Naive thymus-derived CD4-positive, alpha-beta T cell (primary cell): ENCODE measurements around the gene NME7. TPM values are rescaled to one million over a fixed set of nuclear protein-coding genes. Genes with fewer than 3 reads are reported as not detected.

Experiments used
- ATAC-seq: fragments of 150-1000 bp; cut with Tn5 transposase; 2 replicates; pipeline ENCODE4 v1.10.0; 2021; ENCODE audit warnings: mild to moderate bottlenecking, moderate library complexity
- CTCF ChIA-PET: fragments of 350-600 bp; sonication (Branson Sonifier 250); formaldehyde crosslinking; loops from one replicate; lab custom pipeline; 2021; ENCODE audit warnings: antibody characterized with exemption; lab: Charles Lee
- POLR2A ChIA-PET: fragments of 350-600 bp; sonication (Branson Sonifier 250); formaldehyde crosslinking; loops from one replicate; lab custom pipeline; 2021; ENCODE audit warnings: antibody characterized with exemption, inconsistent platforms; lab: Charles Lee
- DNase-seq, 9 donors: peaks; one replicate each; pipeline versions ENCODE4 v3.0.0 to v3.0.0-alpha.2; 2020 to 2022; ENCODE audit warnings: mixed read lengths in 1 of 9
- H3K27ac ChIP-seq: one replicate; pipeline ENCODE4 v1.7.0; 2013; ENCODE audit warnings: mild to moderate bottlenecking, low read depth, low read length, moderate library complexity
- H3K27me3 ChIP-seq, 2 donors: one replicate each; pipeline ENCODE4 v1.7.0; 2013; ENCODE audit warnings: low read length in 2 of 2, mild to moderate bottlenecking in 2 of 2, moderate library complexity in 2 of 2; ENCODE audit not compliant: control insufficient read depth in 2 of 2, insufficient read depth in 2 of 2
- H3K36me3 ChIP-seq, 3 experiments: 1 replicate in 2 of 3; 2 replicates in 1 of 3; pipeline ENCODE4 v1.7.0; 2013; ENCODE audit warnings: low read length in 3 of 3, mild to moderate bottlenecking in 3 of 3, moderate library complexity in 1 of 3; ENCODE audit not compliant: insufficient read depth in 3 of 3, control insufficient read depth in 2 of 3
- H3K4me1 ChIP-seq, 2 donors: one replicate each; pipeline ENCODE4 v1.7.0; 2013; ENCODE audit warnings: low read length in 2 of 2, mild to moderate bottlenecking in 2 of 2, moderate library complexity in 1 of 2; ENCODE audit not compliant: control insufficient read depth in 2 of 2, insufficient read depth in 2 of 2
- H3K4me3 ChIP-seq: 2 replicates; pipeline ENCODE4 v1.7.0; 2013; ENCODE audit warnings: mild to moderate bottlenecking, low read length
- H3K9me3 ChIP-seq, 3 experiments: 1 replicate in 2 of 3; 2 replicates in 1 of 3; pipeline ENCODE4 v1.7.0; 2013; ENCODE audit warnings: low read length in 3 of 3; ENCODE audit not compliant: control insufficient read depth in 2 of 3
- H3K27ac Mint-ChIP-seq, 9 donors: one replicate each; pipeline ENCODE4 v1.8.0; 2020 to 2022; ENCODE audit warnings: mixed read lengths in 9 of 9, mild to moderate bottlenecking in 8 of 9, moderate library complexity in 5 of 9, inconsistent platforms in 2 of 9
- H3K27me3 Mint-ChIP-seq, 5 donors: one replicate each; pipeline ENCODE4 v1.8.0; 2021 to 2022; ENCODE audit warnings: mixed read lengths in 5 of 5, mild to moderate bottlenecking in 1 of 5
- H3K36me3 Mint-ChIP-seq, 5 donors: one replicate each; pipeline ENCODE4 v1.8.0; 2020 to 2022; ENCODE audit warnings: mixed read lengths in 5 of 5, mild to moderate bottlenecking in 3 of 5, inconsistent platforms in 1 of 5
- H3K4me1 Mint-ChIP-seq, 7 donors: one replicate each; pipeline ENCODE4 v1.8.0; 2020 to 2022; ENCODE audit warnings: mixed read lengths in 7 of 7, mild to moderate bottlenecking in 3 of 7, inconsistent platforms in 1 of 7
- H3K4me3 Mint-ChIP-seq, 10 donors: one replicate each; pipeline ENCODE4 v1.8.0; 2020 to 2022; ENCODE audit warnings: mild to moderate bottlenecking in 10 of 10, mixed read lengths in 10 of 10, moderate library complexity in 6 of 10, inconsistent platforms in 2 of 10
- H3K9me3 Mint-ChIP-seq, 11 donors: one replicate each; pipeline ENCODE4 v1.8.0; 2020 to 2022; ENCODE audit warnings: mixed read lengths in 11 of 11, mild to moderate bottlenecking in 4 of 11, inconsistent platforms in 1 of 11, moderate library complexity in 1 of 11
- intact Hi-C, 2 donors: fragments of 100-400 bp; cut with micrococcal nuclease; formaldehyde crosslinking; loops; one replicate each; pipeline ENCODE4 v1.15.1; 2023
- polyA plus RNA-seq, 2 donors: library from polyadenylated mRNA; unstranded; fragments of 300-500 nt; fragmentation: Illumina TruSeq; gene quantifications; one replicate each; pipeline ENCODE4 v1.2.3, GENCODE V29; 2021
- total RNA-seq, 6 experiments: library from RNA in 5 of 6; stranded (reverse) in 5 of 6; gene quantifications; 1 replicate in 5 of 6; 2 replicates in 1 of 6; pipeline ENCODE4 v1.2.3 and lab custom pipeline; 2021 to 2026

NME7 gene
- total and polyA plus RNA-seq, 7 experiments from 2014 or later: 8.6 to 18.6 (median 12.9) TPM

DNA sequence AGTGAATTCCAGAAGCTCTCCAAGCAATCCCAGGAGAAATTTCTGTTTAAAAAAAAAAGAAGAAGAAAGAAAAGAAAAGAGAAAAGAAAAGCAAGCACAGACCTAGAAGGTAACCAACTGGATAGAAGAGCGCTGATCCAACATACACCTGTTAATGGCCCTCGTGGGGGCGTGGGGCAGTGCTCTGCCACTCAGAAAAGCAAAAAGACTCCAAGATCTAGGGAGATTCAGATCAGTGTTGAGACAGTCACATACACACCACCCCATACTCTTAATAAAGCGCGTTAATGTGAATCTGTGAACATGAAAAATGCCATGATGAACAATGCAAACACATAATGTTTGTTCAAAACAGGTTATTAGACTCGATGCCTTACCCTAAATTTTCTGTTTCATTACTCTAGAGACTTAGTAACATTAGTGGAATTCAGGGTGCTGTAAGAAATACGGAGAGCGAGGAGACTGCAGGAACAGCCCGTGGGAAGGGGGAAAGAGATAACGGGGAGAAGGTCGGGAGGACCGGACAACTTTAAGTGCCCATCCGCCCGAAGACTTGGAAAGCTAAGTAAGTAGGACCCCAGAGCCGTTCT is 406 bp downstream of the NME7 start:
- H3K36me3 Mint-ChIP-seq: peaks cover 0 to 33% (median 10%) of the 10 kb centered on the region in 5 donors
- ChIA-PET POLR2A (interaction anchor here (0.6 to 1.2 kb wide), 5 partner anchors 121 to 1024 kb away, joined by 3 to 7 read pairs (median 4); partner anchors contain the start of gene SCYL3), CTCF (interaction anchor here (1.0 kb wide), 1 partner anchor 235 kb away, joined by 3 read pairs; no protein-coding TSS in a partner anchor)
- Histone ChIP-seq H3K27ac (peak overlapping the region; percentile 85), H3K9me3 (no peaks in the 10 kb centered on the region), H3K36me3 (peaks cover 0 to 5% (median 0%) of the 10 kb centered on the region in 3 experiments), H3K4me3 (peak overlapping the region; percentile 87), H3K27me3 (no peaks in the 10 kb centered on the region), H3K4me1 (peaks cover 4 to 14% of the 10 kb centered on the region in 2 donors)
- H3K27ac Mint-ChIP-seq: no peak overlapping the region
- no peak for ATAC-seq
- no peaks in the 10 kb centered on the region for H3K27me3 Mint-ChIP-seq
- no peak overlapping the region for H3K4me3 Mint-ChIP-seq
- intact Hi-C loops: loop anchor here (1.0 to 10.0 kb wide), 21 partner anchors 118 to 1948 kb away; partner anchors contain the start of genes KIFAP3 (in 2 of the 2), SELL (in 2 of the 2), SLC19A2 (in 2 of the 2) and ATP1B1 (in 1 of the 2)
- H3K9me3 Mint-ChIP-seq: peaks cover 0 to 5% (median 0%) of the 10 kb centered on the region in 11 donors
- no peak for DNase-seq
- peaks cover 20 to 52% (median 31%) of the 10 kb centered on the region in 7 donors for H3K4me1 Mint-ChIP-seq

- POLR2A ChIA-PET: no interaction called here
- H3K4me3 ChIP-seq: no peak overlapping the region
Measured at GRCh38 chr1:169364948-169365347, 2.6 kb downstream of the NME7 start.

DNA sequence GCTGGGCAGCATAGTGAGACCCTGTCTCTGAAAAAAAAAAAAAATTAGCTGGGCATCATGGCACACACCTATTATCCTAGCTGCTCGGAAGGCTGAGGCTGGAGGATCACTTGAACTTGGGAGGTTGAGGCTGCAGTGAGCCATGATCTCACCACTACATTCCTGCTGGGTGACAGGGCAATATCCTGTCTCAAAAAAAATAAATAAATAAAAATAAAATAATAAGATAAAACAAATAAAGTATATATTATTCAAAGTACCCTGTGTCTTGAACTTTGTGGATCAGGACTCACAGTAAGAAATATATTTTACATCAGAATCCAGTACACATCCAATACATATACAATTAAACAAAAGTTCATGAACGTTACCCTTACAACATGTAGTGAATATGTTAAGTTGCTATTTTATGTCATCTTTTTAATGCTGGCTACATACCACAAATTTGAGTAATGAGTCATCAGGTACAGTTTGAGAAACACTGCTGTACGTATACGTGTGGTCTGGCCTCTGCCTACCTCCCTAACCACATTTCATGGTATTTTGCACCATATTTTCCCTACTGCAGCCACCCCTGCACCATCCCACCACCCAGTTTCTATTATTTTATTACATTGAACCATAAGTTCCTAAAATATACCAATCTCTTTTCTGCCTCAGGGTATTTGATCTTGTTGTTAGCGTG is 4.4 kb downstream of the NME7 start:
- H3K36me3 Mint-ChIP-seq: peaks cover 0 to 20% (median 0%) of the 10 kb centered on the region in 5 donors
- H3K4me3 Mint-ChIP-seq: peak overlapping the region in 1 of 10 donors; percentile 61
- no peaks in the 10 kb centered on the region for H3K36me3 ChIP-seq
- no peaks in the 10 kb centered on the region for H3K27me3 Mint-ChIP-seq
- ATAC-seq (no peak), DNase-seq (peak in 1 of 9 donors; percentile 45)
- no peak overlapping the region for H3K4me3 ChIP-seq
- no peak overlapping the region for H3K27ac ChIP-seq
- H3K4me1 ChIP-seq: peaks cover 0 to 6% of the 10 kb centered on the region in 2 donors
- intact Hi-C loops: loop anchor here in 1 of 2 donors (10.0 kb wide), 1 partner anchor 1952 kb away; the partner anchor contains the start of gene FMO4
- H3K27ac Mint-ChIP-seq: peak overlapping the region in 5 of 9 donors; percentile 5 to 64 (median 53)
- peaks cover 5 to 31% (median 15%) of the 10 kb centered on the region in 7 donors for H3K4me1 Mint-ChIP-seq
- peaks cover 0 to 5% (median 0%) of the 10 kb centered on the region in 11 donors for H3K9me3 Mint-ChIP-seq
- ChIA-PET POLR2A (no interaction called here), CTCF (no interaction called here)
- H3K27me3 ChIP-seq: no peaks in the 10 kb centered on the region
- H3K9me3 ChIP-seq: no peaks in the 10 kb centered on the region

More at GRCh38 chr1:169364948-169365347, 2.6 kb downstream of the NME7 start:
- DNase-seq: no peak
- peaks cover 0 to 2% (median 0%) of the 10 kb centered on the region in 3 experiments for H3K36me3 ChIP-seq
- intact Hi-C loops: loop anchor here (5.0 to 10.0 kb wide), 9 partner anchors 182 to 1950 kb away; partner anchors contain the start of genes FMO4 (in 1 of the 2), SELL (in 1 of the 2) and SFT2D2 (in 1 of the 2)
- H3K27ac ChIP-seq: no peak overlapping the region
- ATAC-seq: no peak
- no peaks in the 10 kb centered on the region for H3K27me3 ChIP-seq
- H3K4me1 ChIP-seq: peaks cover 4 to 6% of the 10 kb centered on the region in 2 donors
- no peaks in the 10 kb centered on the region for H3K27me3 Mint-ChIP-seq
- H3K36me3 Mint-ChIP-seq: peaks cover 0 to 23% (median 2%) of the 10 kb centered on the region in 5 donors
- H3K9me3 ChIP-seq: no peaks in the 10 kb centered on the region
- H3K27ac Mint-ChIP-seq: peak overlapping the region in 3 of 9 donors; percentile 8 to 26 (median 11)
- H3K4me3 Mint-ChIP-seq: peak overlapping the region in 4 of 10 donors; percentile 2 to 38 (median 18)
- CTCF ChIA-PET: no interaction called here
- peaks cover 12 to 37% (median 18%) of the 10 kb centered on the region in 7 donors for H3K4me1 Mint-ChIP-seq
- peaks cover 0 to 5% (median 0%) of the 10 kb centered on the region in 11 donors for H3K9me3 Mint-ChIP-seq

- intact Hi-C loops: loop anchor here in 1 of 2 donors (10.0 kb wide), 1 partner anchor 1954 kb away; the partner anchor contains the start of gene FMO4
- no peaks in the 10 kb centered on the region for H3K4me1 ChIP-seq
- ATAC-seq: no peak
- no peak overlapping the region for H3K4me3 ChIP-seq
- no peaks in the 10 kb centered on the region for H3K27me3 ChIP-seq
- no peaks in the 10 kb centered on the region for H3K9me3 ChIP-seq
- Mint-ChIP-seq H3K4me1 (peaks cover 5 to 31% (median 15%) of the 10 kb centered on the region in 7 donors), H3K4me3 (no peak overlapping the region), H3K36me3 (peaks cover 0 to 22% (median 0%) of the 10 kb centered on the region in 5 donors), H3K27me3 (no peaks in the 10 kb centered on the region), H3K9me3 (peaks cover 0 to 5% (median 0%) of the 10 kb centered on the region in 11 donors), H3K27ac (no peak overlapping the region)
- no peak for DNase-seq
- ChIA-PET POLR2A (no interaction called here), CTCF (no interaction called here)
- no peak overlapping the region for H3K27ac ChIP-seq
- no peaks in the 10 kb centered on the region for H3K36me3 ChIP-seq
Measured at GRCh38 chr1:169361281-169361680, 6.3 kb downstream of the NME7 start.

- no peak for DNase-seq
- H3K4me1 Mint-ChIP-seq: peaks cover 5 to 31% (median 15%) of the 10 kb centered on the region in 7 donors
- ChIA-PET POLR2A (no interaction called here), CTCF (interaction anchor here (3.4 kb wide), 1 partner anchor 12 kb away, joined by 16 read pairs; no protein-coding TSS in a partner anchor)
- peaks cover 0 to 5% (median 0%) of the 10 kb centered on the region in 11 donors for H3K9me3 Mint-ChIP-seq
- no peak for ATAC-seq
- no peak overlapping the region for H3K27ac ChIP-seq
- H3K36me3 Mint-ChIP-seq: peaks cover 0 to 22% (median 0%) of the 10 kb centered on the region in 5 donors
- no peaks in the 10 kb centered on the region for H3K27me3 ChIP-seq
- H3K4me1 ChIP-seq: no peaks in the 10 kb centered on the region
- H3K27me3 Mint-ChIP-seq: no peaks in the 10 kb centered on the region
- H3K27ac Mint-ChIP-seq: no peak overlapping the region
- H3K4me3 Mint-ChIP-seq: no peak overlapping the region
- no peak overlapping the region for H3K4me3 ChIP-seq
- H3K36me3 ChIP-seq: no peaks in the 10 kb centered on the region
- intact Hi-C loops: loop anchor here in 1 of 2 donors (10.0 kb wide), 1 partner anchor 1954 kb away; the partner anchor contains the start of gene FMO4
- H3K9me3 ChIP-seq: no peaks in the 10 kb centered on the region
Measured at GRCh38 chr1:169360415-169360814, 7.2 kb downstream of the NME7 start.
